Thyroid gland (tissue), 4 donors: Measurements from ENCODE around the gene KDM8.

ENCODE experiments used
- POLR2A ChIP-seq, 2 donors: fragments of 450-650 bp; IDR thresholded peaks; one replicate each; pipeline ENCODE4 v1.6.1; 2017; ENCODE audit warnings: antibody characterized with exemption in 2 of 2, mild to moderate bottlenecking in 2 of 2, moderate library complexity in 1 of 2
- TF ChIP-seq, protein P1 (sequence below), 6 experiments: fragments of 200-600 bp in 3 of 6; fragments of 450-650 bp in 3 of 6; sonication (generic) in 3 of 6; IDR thresholded peaks; one replicate each; pipeline ENCODE4 v1.5.1; 2016 to 2019; ENCODE audit warnings: antibody characterized with exemption in 6 of 6, mild to moderate bottlenecking in 2 of 6, inconsistent platforms in 1 of 6, moderate library complexity in 1 of 6

DNA sequence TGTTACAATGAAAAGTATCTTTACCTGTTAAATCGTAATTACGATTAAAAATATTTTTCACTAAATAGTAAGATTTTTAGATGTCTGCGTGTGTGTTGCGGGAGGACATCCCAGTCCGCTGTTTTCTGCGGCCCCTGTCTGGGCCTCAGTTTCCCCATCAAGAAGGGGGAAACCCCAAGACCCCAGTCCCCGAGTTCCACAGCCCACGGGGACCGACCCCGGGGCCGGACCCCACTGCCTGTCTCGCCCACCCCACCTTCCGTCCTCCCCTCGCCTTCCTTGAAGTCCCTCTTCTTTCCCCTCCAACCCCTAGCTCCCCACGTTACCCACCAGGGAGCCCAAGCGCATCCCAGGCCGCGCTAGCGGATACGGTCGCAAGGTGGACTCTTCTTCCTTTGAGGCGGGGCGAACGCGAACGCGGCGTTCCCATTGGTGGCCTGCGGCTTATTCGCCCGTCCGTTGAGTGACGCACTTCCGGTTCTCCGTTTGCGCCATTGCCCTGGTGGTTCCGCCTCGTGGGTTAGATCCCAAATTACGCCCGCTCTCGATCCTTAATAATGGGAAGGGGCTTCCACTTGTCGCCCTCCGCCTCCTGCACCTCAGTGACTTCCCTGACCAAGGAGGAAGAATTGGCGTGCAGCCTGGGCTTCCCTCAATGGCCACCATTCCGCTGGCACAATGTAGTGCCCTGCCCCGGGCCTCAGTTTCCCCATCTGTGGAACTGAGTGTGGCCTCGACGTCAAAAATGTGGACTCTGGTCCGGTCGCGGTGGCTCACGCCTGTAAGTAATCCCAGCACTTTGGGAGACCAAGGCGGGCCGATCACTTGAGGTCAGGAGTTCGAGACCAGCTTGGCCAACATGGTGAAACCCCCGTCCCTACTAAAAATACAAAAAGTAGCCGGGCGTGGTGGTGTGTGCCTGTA, 65.3 kb downstream of the KDM8 start, which contains the start of gene NSMCE1:
- TF ChIP-seq, protein P1, sequence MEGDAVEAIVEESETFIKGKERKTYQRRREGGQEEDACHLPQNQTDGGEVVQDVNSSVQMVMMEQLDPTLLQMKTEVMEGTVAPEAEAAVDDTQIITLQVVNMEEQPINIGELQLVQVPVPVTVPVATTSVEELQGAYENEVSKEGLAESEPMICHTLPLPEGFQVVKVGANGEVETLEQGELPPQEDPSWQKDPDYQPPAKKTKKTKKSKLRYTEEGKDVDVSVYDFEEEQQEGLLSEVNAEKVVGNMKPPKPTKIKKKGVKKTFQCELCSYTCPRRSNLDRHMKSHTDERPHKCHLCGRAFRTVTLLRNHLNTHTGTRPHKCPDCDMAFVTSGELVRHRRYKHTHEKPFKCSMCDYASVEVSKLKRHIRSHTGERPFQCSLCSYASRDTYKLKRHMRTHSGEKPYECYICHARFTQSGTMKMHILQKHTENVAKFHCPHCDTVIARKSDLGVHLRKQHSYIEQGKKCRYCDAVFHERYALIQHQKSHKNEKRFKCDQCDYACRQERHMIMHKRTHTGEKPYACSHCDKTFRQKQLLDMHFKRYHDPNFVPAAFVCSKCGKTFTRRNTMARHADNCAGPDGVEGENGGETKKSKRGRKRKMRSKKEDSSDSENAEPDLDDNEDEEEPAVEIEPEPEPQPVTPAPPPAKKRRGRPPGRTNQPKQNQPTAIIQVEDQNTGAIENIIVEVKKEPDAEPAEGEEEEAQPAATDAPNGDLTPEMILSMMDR (IDR thresholded peaks at IDR 0.05): peak in 3 of 6 experiments; percentile 11 to 40 (median 27)
- peak in 1 of 2 donors; percentile 80 for TF ChIP-seq POLR2A (IDR thresholded peaks at IDR 0.05)
